Stomach (tissue), 9 donors: ENCODE measurements around the gene DCLK3. TPM values are rescaled to one million over a fixed set of nuclear protein-coding genes. Genes with fewer than 3 reads are reported as not detected.

Source experiments
- DNase-seq, 2 donors: peaks; one replicate each; pipeline versions ENCODE4 v3.0.0 to v3.0.0-alpha.2; 2013 to 2019
- H3K27ac ChIP-seq, 5 donors: fragments of 200-600 bp in 4 of 5; sonication (generic) in 4 of 5; one replicate each; pipeline ENCODE4 v1.5.1; 2013 to 2019; ENCODE audit warnings: mild to moderate bottlenecking in 1 of 5, moderate library complexity in 1 of 5
- H3K27me3 ChIP-seq, 3 donors: fragments of 200-600 bp; sonication (generic); one replicate each; pipeline ENCODE4 v1.5.1; 2017 to 2019; ENCODE audit warnings: mixed run types in 1 of 3
- H3K36me3 ChIP-seq, 4 donors: fragments of 200-600 bp; sonication (generic); 1 replicate in 3 of 4; 2 replicates in 1 of 4; pipeline ENCODE4 v1.5.1; 2016 to 2019
- H3K4me1 ChIP-seq, 4 donors: fragments of 200-600 bp; sonication (generic); one replicate each; pipeline ENCODE4 v1.5.1; 2016 to 2019
- H3K4me3 ChIP-seq, 4 donors: fragments of 200-600 bp; sonication (generic) in 3 of 4; one replicate each; pipeline ENCODE4 v1.5.1; 2016 to 2019; ENCODE audit warnings: mild to moderate bottlenecking in 1 of 4
- H3K9me3 ChIP-seq, 4 donors: fragments of 200-600 bp; sonication (generic); one replicate each; pipeline ENCODE4 v1.5.1; 2016 to 2019
- EP300 ChIP-seq: sonication (generic); formaldehyde crosslinking; IDR thresholded peaks from one replicate; pipeline ENCODE4 v1.6.1; 2017; ENCODE audit warnings: antibody characterized with exemption
- POLR2A ChIP-seq, 4 donors: fragments of 450-650 bp; IDR thresholded peaks; one replicate each; pipeline ENCODE4 v1.6.1; 2016; ENCODE audit warnings: antibody characterized with exemption in 4 of 4, control low read depth in 2 of 4, mild to moderate bottlenecking in 1 of 4, moderate library complexity in 1 of 4
- POLR2AphosphoS5 ChIP-seq, 3 donors: sonication (generic); formaldehyde crosslinking; IDR thresholded peaks; one replicate each; pipeline ENCODE4 v1.6.1; 2016; ENCODE audit warnings: antibody characterized with exemption in 3 of 3
- WGBS, 5 donors: extraction: QIAGEN DNeasy Blood & Tissue Kit in 3 of 5; methylation state at CpG; one replicate each; pipeline versions ENCODE4 v1.1.5 to v1.1.7; 2013 to 2018; 5-methylcytosine and 5-hydroxymethylcytosine counted together
- intact Hi-C: fragments of 100-400 bp; cut with DNase I; formaldehyde crosslinking; loops from one replicate; pipeline ENCODE4 v1.15.1; 2023; ENCODE audit warnings: low total_unique reads
- polyA plus RNA-seq, 3 donors: library from polyadenylated mRNA; stranded (reverse); fragments of 200-250 nt; gene quantifications; one replicate each; pipeline ENCODE4 v1.2.3, GENCODE V29; 2013
- total RNA-seq, 5 donors: library from RNA; depleted of rRNA; stranded (reverse); fragments of >200 nt; gene quantifications; one replicate each; pipeline versions ENCODE4 v1.1.0 to v1.2.3, GENCODE V29; 2014 to 2016
- TF ChIP-seq, protein P1 (sequence below), 7 experiments: fragments of 450-650 bp in 4 of 7; fragments of 200-600 bp in 3 of 7; sonication (generic) in 3 of 7; IDR thresholded peaks; one replicate each; pipeline ENCODE4 v1.5.1; 2016 to 2019; ENCODE audit warnings: antibody characterized with exemption in 7 of 7, control low read depth in 2 of 7, mild to moderate bottlenecking in 1 of 7
- donor health status: healthy with polysubstance abuse.
- donor health status: Bipolar disorder and iron deficiency.
- donor health status: healthy.

Gene DCLK3
- total and polyA plus RNA-seq, 8 donors, result 0.45 to 0.92 TPM; not detected in 6

DNA sequence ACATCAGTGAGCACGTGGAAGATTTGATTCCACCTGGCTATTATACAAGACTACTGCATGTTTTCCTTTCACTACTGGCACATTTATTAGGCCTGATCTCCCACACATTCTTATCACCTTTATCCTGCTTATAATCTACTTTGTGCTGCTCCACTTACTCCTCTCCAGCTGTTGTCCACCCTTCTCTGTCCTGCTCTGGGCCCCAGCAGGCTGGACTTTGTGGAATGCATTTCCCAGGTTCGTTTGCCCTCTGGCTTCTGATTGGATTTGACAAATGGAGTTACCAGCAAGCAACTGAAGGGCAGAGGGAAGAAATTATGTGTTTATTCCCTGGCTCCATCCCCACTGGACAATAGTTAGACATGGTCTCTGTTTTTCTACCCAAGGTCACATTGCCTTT is 75.5 kb downstream of the DCLK3 start:
- Histone ChIP-seq H3K27me3 (no peaks in the 10 kb centered on the region), H3K4me1 (no peaks in the 10 kb centered on the region), H3K36me3 (no peaks in the 10 kb centered on the region), H3K4me3 (no peak overlapping the region), H3K9me3 (no peaks in the 10 kb centered on the region), H3K27ac (no peak overlapping the region)
- intact Hi-C loops, result no loop called here
- 33 to 47% (median 38%) methylated on average over 2 of the region's 2 CpGs for WGBS, 5 donors
- no peak for DNase-seq
- no peak for TF ChIP-seq POLR2A (IDR thresholded peaks at IDR 0.05)
- no peak for TF ChIP-seq EP300
- TF ChIP-seq, protein P1, sequence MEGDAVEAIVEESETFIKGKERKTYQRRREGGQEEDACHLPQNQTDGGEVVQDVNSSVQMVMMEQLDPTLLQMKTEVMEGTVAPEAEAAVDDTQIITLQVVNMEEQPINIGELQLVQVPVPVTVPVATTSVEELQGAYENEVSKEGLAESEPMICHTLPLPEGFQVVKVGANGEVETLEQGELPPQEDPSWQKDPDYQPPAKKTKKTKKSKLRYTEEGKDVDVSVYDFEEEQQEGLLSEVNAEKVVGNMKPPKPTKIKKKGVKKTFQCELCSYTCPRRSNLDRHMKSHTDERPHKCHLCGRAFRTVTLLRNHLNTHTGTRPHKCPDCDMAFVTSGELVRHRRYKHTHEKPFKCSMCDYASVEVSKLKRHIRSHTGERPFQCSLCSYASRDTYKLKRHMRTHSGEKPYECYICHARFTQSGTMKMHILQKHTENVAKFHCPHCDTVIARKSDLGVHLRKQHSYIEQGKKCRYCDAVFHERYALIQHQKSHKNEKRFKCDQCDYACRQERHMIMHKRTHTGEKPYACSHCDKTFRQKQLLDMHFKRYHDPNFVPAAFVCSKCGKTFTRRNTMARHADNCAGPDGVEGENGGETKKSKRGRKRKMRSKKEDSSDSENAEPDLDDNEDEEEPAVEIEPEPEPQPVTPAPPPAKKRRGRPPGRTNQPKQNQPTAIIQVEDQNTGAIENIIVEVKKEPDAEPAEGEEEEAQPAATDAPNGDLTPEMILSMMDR (IDR thresholded peaks at IDR 0.05), result no peak
- TF ChIP-seq POLR2AphosphoS5 (IDR thresholded peaks at IDR 0.05), result no peak

DNA sequence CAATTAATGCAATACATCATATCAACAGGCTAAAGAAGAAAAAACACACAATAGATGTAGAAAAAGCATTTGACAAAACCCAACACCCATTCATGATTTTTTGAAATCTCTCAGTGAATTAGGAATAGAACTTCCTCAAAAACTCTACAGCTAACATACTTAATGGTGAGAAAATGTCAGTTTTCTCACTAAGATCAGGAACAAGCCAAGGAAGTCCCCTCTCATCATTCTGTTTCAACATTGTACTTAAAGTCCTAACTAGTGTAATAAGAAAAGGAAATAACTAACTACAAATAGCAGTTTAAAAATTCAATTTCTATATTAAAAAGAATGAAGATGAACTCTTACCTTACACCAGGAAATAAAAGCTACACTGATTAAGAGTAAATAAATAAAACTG is 77.8 kb downstream of the DCLK3 start:
- Histone ChIP-seq H3K36me3 (no peaks in the 10 kb centered on the region), H3K4me3 (no peak overlapping the region), H3K9me3 (peaks cover 0 to 7% (median 0%) of the 10 kb centered on the region in 4 donors), H3K27ac (no peak overlapping the region), H3K27me3 (no peaks in the 10 kb centered on the region), H3K4me1 (no peaks in the 10 kb centered on the region)
- DNase-seq, result no peak
- no peak for TF ChIP-seq EP300
- TF ChIP-seq POLR2A (IDR thresholded peaks at IDR 0.05), result no peak
- TF ChIP-seq POLR2AphosphoS5 (IDR thresholded peaks at IDR 0.05), result no peak
- TF ChIP-seq, protein P1 (IDR thresholded peaks at IDR 0.05), result no peak
- intact Hi-C loops, result no loop called here

DNA sequence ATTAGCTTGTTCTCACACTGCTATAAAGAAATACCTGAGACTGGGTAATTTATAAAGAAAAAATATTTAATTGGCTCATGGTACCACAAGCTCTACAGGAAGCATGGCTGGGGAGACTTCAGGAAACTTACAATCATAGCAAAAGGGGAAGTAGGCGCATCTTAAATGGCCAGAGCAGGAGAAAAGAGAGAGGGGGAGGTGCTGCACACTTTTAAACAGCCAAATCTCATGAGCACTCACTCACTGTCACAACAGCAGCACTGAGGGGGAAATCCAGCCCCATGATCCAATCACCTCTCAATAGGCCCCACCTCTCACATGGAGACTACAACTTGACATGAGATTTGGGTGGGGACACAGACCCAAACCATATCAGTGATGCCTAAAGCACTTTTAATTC is 82.5 kb downstream of the DCLK3 start:
- H3K4me1 ChIP-seq, result no peaks in the 10 kb centered on the region
- intact Hi-C loops, result no loop called here
- 68 to 86% (median 78%) methylated on average over 1 of the region's 1 CpG for WGBS, 5 donors
- TF ChIP-seq, protein P1 (IDR thresholded peaks at IDR 0.05), result no peak
- TF ChIP-seq POLR2AphosphoS5 (IDR thresholded peaks at IDR 0.05) (no peak), EP300 (no peak), POLR2A (IDR thresholded peaks at IDR 0.05) (no peak)
- no peak for DNase-seq
- peaks cover 0 to 51% (median 28%) of the 10 kb centered on the region in 4 donors for H3K9me3 ChIP-seq
- no peak overlapping the region for H3K4me3 ChIP-seq
- H3K27ac ChIP-seq, result no peak overlapping the region
- no peaks in the 10 kb centered on the region for H3K36me3 ChIP-seq
- H3K27me3 ChIP-seq, result no peaks in the 10 kb centered on the region

DNA sequence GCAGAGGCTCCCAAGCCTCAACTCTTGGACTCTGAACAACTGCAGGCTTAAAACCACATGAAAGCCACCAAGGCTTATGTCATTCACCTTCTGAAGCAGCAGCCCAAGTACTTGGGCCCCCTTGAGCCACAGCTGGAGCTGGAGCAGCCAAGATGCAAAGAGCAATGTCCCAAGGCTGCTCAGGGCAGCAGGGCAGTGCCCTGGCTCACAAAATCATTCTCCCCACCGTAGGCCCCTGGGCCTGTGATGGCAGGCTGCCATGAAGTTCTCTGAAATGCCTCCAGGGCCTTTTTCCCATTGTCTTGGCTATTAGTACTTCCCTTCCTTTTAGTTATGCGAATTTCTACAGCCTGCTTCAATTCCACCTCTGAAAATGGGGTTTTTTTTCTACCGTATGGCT is 83.4 kb downstream of the DCLK3 start:
- WGBS, 5 donors, result 49 to 71% (median 64%) methylated on average over 3 of the region's 3 CpGs

More for the DNA sequence above, 83.4 kb downstream of the DCLK3 start:
- H3K4me3 ChIP-seq, result no peak overlapping the region
- no peaks in the 10 kb centered on the region for H3K4me1 ChIP-seq
- H3K27ac ChIP-seq, result no peak overlapping the region
- TF ChIP-seq EP300 (no peak), POLR2A (IDR thresholded peaks at IDR 0.05) (no peak), POLR2AphosphoS5 (IDR thresholded peaks at IDR 0.05) (no peak)
- TF ChIP-seq, protein P1 (IDR thresholded peaks at IDR 0.05), result no peak
- peaks cover 0 to 51% (median 28%) of the 10 kb centered on the region in 4 donors for H3K9me3 ChIP-seq
- no peaks in the 10 kb centered on the region for H3K27me3 ChIP-seq
- intact Hi-C loops, result no loop called here
- DNase-seq, result no peak
- no peaks in the 10 kb centered on the region for H3K36me3 ChIP-seq
